HG02642 (cell line): ENCODE measurements around the gene SASH3.

Experiments used
- ATAC-seq: cut with Tn5 transposase; IDR thresholded peaks from one replicate; pipeline ENCODE4 v1.9.1; 2021; ENCODE audit warnings: mild to moderate bottlenecking; ENCODE audit not compliant: unreplicated experiment, poor library complexity

The SASH3 gene

GRCh38 chrX:129802863-129803262 lies 23.1 kb downstream of the SASH3 start:
- no peak for ATAC-seq

GRCh38 chrX:129804806-129805205 lies 25.1 kb downstream of the SASH3 start:
- ATAC-seq = no peak

GRCh38 chrX:129808158-129808828 lies 28.5 kb downstream of the SASH3 start:
- ATAC-seq = no peak

GRCh38 chrX:129808829-129809796 lies 29.4 kb downstream of the SASH3 start:
- ATAC-seq = no peak

GRCh38 chrX:129813662-129814368 lies 34.1 kb downstream of the SASH3 start:
- no peak for ATAC-seq

GRCh38 chrX:129818123-129818522 lies 38.4 kb downstream of the SASH3 start:
- ATAC-seq = no peak

- ATAC-seq = no peak
Observed at GRCh38 chrX:129823115-129823514, 43.4 kb downstream of the SASH3 start.

GRCh38 chrX:129823522-129823921 lies 43.8 kb downstream of the SASH3 start:
- ATAC-seq = no peak

GRCh38 chrX:129824620-129825019 lies 44.9 kb downstream of the SASH3 start:
- ATAC-seq = no peak

- ATAC-seq = no peak
Observed at GRCh38 chrX:129825746-129826505, 46.2 kb downstream of the SASH3 start.

GRCh38 chrX:129830494-129830893 lies 50.7 kb downstream of the SASH3 start:
- ATAC-seq = no peak

- ATAC-seq = no peak
Observed at GRCh38 chrX:129831091-129831885, 51.5 kb downstream of the SASH3 start.

- ATAC-seq = no peak
Observed at GRCh38 chrX:129833153-129833990, 53.6 kb downstream of the SASH3 start.

- no peak for ATAC-seq
Observed at GRCh38 chrX:129836827-129837226, 57.1 kb downstream of the SASH3 start.

- ATAC-seq = no peak
Observed at GRCh38 chrX:129840344-129840743, 60.6 kb downstream of the SASH3 start.

- ATAC-seq = no peak
Observed at GRCh38 chrX:129842510-129843208, 62.9 kb downstream of the SASH3 start.

- no peak for ATAC-seq
Observed at GRCh38 chrX:129843209-129843458, 63.4 kb downstream of the SASH3 start.
